Esophagus muscularis mucosa (tissue), 4 donors: ENCODE data around the gene GPR173. TPM values are rescaled to one million over a fixed set of nuclear protein-coding genes. Genes with fewer than 3 reads are reported as not detected.

ENCODE experiments used
- DNase-seq: peaks from one replicate; pipeline ENCODE4 v3.0.0-alpha.2; 2017; ENCODE audit errors: extremely low spot score
- H3K27ac ChIP-seq, 4 donors: fragments of 200-600 bp; sonication (generic); replicated peaks in 1 of 4; 1 replicate in 3 of 4; 2 replicates in 1 of 4; pipeline ENCODE4 v1.5.1; 2016 to 2019; ENCODE audit warnings: mild to moderate bottlenecking in 1 of 4
- H3K27me3 ChIP-seq, 4 donors: fragments of 200-600 bp; sonication (generic); one replicate each; pipeline versions ENCODE4 v1.5.1 to v1.6.0; 2016 to 2019
- H3K36me3 ChIP-seq, 4 donors: fragments of 200-600 bp; sonication (generic); one replicate each; pipeline ENCODE4 v1.5.1; 2016 to 2019
- H3K4me1 ChIP-seq, 4 donors: fragments of 200-600 bp; sonication (generic); one replicate each; pipeline ENCODE4 v1.5.1; 2016 to 2019
- H3K4me3 ChIP-seq, 4 donors: fragments of 200-600 bp; sonication (generic); 1 replicate in 2 of 4; 2 replicates in 2 of 4; pipeline ENCODE4 v1.5.1; 2016 to 2019; ENCODE audit warnings: mild to moderate bottlenecking in 4 of 4, moderate library complexity in 1 of 4
- H3K9me3 ChIP-seq, 4 donors: fragments of 200-600 bp; sonication (generic); 1 replicate in 3 of 4; 2 replicates in 1 of 4; pipeline ENCODE4 v1.5.1; 2016 to 2019
- EP300 ChIP-seq: sonication (generic); formaldehyde crosslinking; IDR thresholded peaks from one replicate; pipeline ENCODE4 v1.6.1; 2017; ENCODE audit warnings: antibody characterized with exemption
- POLR2A ChIP-seq: fragments of 450-650 bp; IDR thresholded peaks from one replicate; pipeline ENCODE4 v1.6.1; 2017; ENCODE audit warnings: antibody characterized with exemption, moderate library complexity, mild to moderate bottlenecking, low read depth
- POLR2AphosphoS5 ChIP-seq, 2 donors: sonication (generic); formaldehyde crosslinking; IDR thresholded peaks; one replicate each; pipeline ENCODE4 v1.6.1; 2017; ENCODE audit warnings: antibody characterized with exemption in 2 of 2
- WGBS: methylation state at CpG from one replicate; pipeline ENCODE4 v1.1.5; 2018; 5-methylcytosine and 5-hydroxymethylcytosine counted together
- intact Hi-C: fragments of 100-400 bp; cut with DNase I; formaldehyde crosslinking; loops from one replicate; pipeline ENCODE4 v1.15.1; 2023
- small RNA-seq, 3 donors: library from RNA; depleted of rRNA; stranded (forward); fragments of <200 nt; gene quantifications; one replicate each; pipeline ENCODE3, GENCODE V24; 2016
- total RNA-seq, 4 donors: library from RNA; depleted of rRNA; stranded (reverse); fragments of >200 nt; gene quantifications; one replicate each; pipeline versions ENCODE4 v1.1.0 to v1.2.1, GENCODE V29; 2016
- TF ChIP-seq, protein P1 (sequence below), 3 experiments: fragments of 200-600 bp in 2 of 3; fragments of 450-650 bp in 1 of 3; sonication (generic) in 2 of 3; IDR thresholded peaks; one replicate each; pipeline ENCODE4 v1.5.1; 2017 to 2019; ENCODE audit warnings: antibody characterized with exemption in 3 of 3, mild to moderate bottlenecking in 2 of 3, moderate library complexity in 1 of 3

GPR173 gene
- total RNA-seq, 4 donors from 2014 or later: 0.83 to 2.8 (median 0.90) TPM

DNA sequence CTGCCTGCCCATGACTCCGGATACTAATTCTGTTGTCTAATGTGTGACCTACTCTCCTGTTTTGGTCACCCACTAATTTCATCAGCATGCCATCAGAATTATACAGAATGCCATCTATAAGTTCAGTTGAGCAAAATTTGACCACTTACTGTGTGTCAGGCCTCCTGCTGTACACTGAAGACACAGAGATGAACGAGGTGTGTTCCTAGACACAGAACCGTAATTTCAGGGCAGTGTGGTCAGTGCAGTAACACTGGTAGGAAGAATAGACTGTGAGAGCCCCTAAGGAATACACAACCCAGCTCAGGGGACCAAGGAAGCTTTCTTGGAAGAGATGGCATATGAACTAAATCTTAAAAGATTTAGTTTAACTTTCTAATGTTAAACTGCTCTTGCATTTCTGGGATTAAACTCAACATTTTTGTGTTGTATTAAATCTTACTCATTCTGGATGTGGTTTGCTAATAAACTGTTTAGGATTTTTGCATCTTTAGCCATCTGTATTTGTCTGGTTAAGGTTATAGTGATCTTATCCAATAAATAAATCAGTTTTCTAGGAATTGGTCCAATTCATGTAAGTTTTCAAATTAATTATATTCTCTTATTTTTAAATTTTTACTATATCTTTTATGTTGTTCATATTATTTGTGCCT is 79.6 kb downstream of the GPR173 start:
- Histone ChIP-seq H3K27ac (no peak overlapping the region), H3K4me3 (no peak overlapping the region), H3K36me3 (peaks cover 0 to 8% (median 0%) of the 10 kb centered on the region in 4 donors), H3K9me3 (peaks cover 0 to 11% (median 0%) of the 10 kb centered on the region in 4 donors), H3K27me3 (no peaks in the 10 kb centered on the region), H3K4me1 (no peaks in the 10 kb centered on the region)
- DNase-seq: no peak
- intact Hi-C loops: no loop called here
- TF ChIP-seq EP300 (no peak), POLR2AphosphoS5 (IDR thresholded peaks at IDR 0.05) (no peak), POLR2A (no peak)
- TF ChIP-seq, protein P1, sequence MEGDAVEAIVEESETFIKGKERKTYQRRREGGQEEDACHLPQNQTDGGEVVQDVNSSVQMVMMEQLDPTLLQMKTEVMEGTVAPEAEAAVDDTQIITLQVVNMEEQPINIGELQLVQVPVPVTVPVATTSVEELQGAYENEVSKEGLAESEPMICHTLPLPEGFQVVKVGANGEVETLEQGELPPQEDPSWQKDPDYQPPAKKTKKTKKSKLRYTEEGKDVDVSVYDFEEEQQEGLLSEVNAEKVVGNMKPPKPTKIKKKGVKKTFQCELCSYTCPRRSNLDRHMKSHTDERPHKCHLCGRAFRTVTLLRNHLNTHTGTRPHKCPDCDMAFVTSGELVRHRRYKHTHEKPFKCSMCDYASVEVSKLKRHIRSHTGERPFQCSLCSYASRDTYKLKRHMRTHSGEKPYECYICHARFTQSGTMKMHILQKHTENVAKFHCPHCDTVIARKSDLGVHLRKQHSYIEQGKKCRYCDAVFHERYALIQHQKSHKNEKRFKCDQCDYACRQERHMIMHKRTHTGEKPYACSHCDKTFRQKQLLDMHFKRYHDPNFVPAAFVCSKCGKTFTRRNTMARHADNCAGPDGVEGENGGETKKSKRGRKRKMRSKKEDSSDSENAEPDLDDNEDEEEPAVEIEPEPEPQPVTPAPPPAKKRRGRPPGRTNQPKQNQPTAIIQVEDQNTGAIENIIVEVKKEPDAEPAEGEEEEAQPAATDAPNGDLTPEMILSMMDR (IDR thresholded peaks at IDR 0.05): no peak
- WGBS: 78% methylated on average over 3 of the region's 3 CpGs

Small RNA genes within 50 kb of the gene (small RNA-seq; reads per million reads assigned to genes)
- gene AL591212.2: 0 reads per million in 3 donors

Other genes starting within 250 kb of the GPR173 start
- gene XAGE5, start 237.5 kb upstream of the GPR173 start, total RNA-seq: not detected
- not detected for gene XAGE3, start 180.7 kb upstream of the GPR173 start, total RNA-seq
- 10 to 100 TPM; 11.9 to 23.4 (median 14.9) TPM for gene FAM156B, start 151.5 kb upstream of the GPR173 start, total RNA-seq
- 10 to 100 TPM in 1 of 4 donors, 1 to 10 TPM in 3; 8.0 to 14.5 (median 8.8) TPM for gene FAM156A, start 90.3 kb upstream of the GPR173 start, total RNA-seq
- gene TSPYL2, start 33.6 kb downstream of the GPR173 start, total RNA-seq: 10 to 100 TPM; 65.9 to 98.8 (median 92.2) TPM
- 10 to 100 TPM in 3 of 4 donors, 1 to 10 TPM in 1; 8.3 to 17.4 (median 14.2) TPM for gene KANTR, start 45.4 kb downstream of the GPR173 start, total RNA-seq
- 100 to 1,000 TPM in 2 of 4 donors, 10 to 100 TPM in 2; 64.8 to 128 (median 85.2) TPM for gene KDM5C, start 176.4 kb downstream of the GPR173 start, total RNA-seq
- gene IQSEC2, start 232.8 kb downstream of the GPR173 start, total RNA-seq: 10 to 100 TPM; 12.0 to 24.8 (median 20.0) TPM